Neuronal stem cell (in vitro differentiated cells): ENCODE data around the gene SDHAF4.

Experiments used
- DNase-seq: peaks from one replicate; pipeline ENCODE4 v3.0.0-alpha.2; 2013; ENCODE audit warnings: low spot score
- H2AFZ ChIP-seq: one replicate; pipeline ENCODE4 v1.6.1; 2013; ENCODE audit warnings: mild to moderate bottlenecking, low read length, inconsistent platforms
- H2AK5ac ChIP-seq: 2 replicates; pipeline ENCODE4 v1.6.1; 2013; ENCODE audit warnings: low read depth, mild to moderate bottlenecking, inconsistent platforms, low read length, moderate library complexity, mixed read lengths
- H2BK120ac ChIP-seq: 2 replicates; pipeline ENCODE4 v1.6.1; 2013; ENCODE audit warnings: low read depth, mild to moderate bottlenecking, inconsistent platforms, low read length, moderate library complexity, mixed read lengths
- H2BK12ac ChIP-seq: one replicate; pipeline ENCODE4 v1.6.1; 2013; ENCODE audit warnings: low read length, inconsistent platforms
- H2BK15ac ChIP-seq: 2 replicates; pipeline ENCODE4 v1.6.1; 2013; ENCODE audit warnings: mild to moderate bottlenecking, low read length, inconsistent platforms, mixed read lengths
- H2BK5ac ChIP-seq: one replicate; pipeline ENCODE4 v1.6.1; 2013; ENCODE audit warnings: inconsistent platforms, mild to moderate bottlenecking, low read length, moderate library complexity
- H3K14ac ChIP-seq: one replicate; pipeline ENCODE4 v1.6.1; 2013; ENCODE audit warnings: low read length, inconsistent platforms
- H3K18ac ChIP-seq: 2 replicates; pipeline ENCODE4 v1.6.1; 2013; ENCODE audit warnings: low read length, inconsistent platforms
- H3K23ac ChIP-seq: 2 replicates; pipeline ENCODE4 v1.6.1; 2013; ENCODE audit warnings: low read depth, mild to moderate bottlenecking, mixed read lengths, low read length, inconsistent platforms; ENCODE audit not compliant: poor library complexity
- H3K27ac ChIP-seq: replicated peaks from 3 replicates; pipeline ENCODE4 v1.5.1; 2013; ENCODE audit warnings: low read length, inconsistent platforms
- H3K27me3 ChIP-seq, 3 experiments: 2 replicates each; pipeline ENCODE4 v1.6.1; 2013; ENCODE audit warnings: low read length in 3 of 3, mild to moderate bottlenecking in 2 of 3, inconsistent platforms in 1 of 3, low read depth in 1 of 3, mixed read lengths in 1 of 3, moderate library complexity in 1 of 3; ENCODE audit not compliant: control insufficient read depth in 3 of 3, insufficient read depth in 3 of 3
- H3K36me3 ChIP-seq, 2 donors: replicated peaks in 1 of 2; 2 replicates each; pipeline ENCODE4 v1.6.1; 2013; ENCODE audit warnings: low read length in 2 of 2; ENCODE audit not compliant: control insufficient read depth in 2 of 2, insufficient read depth in 2 of 2
- H3K4ac ChIP-seq: 2 replicates; pipeline ENCODE4 v1.6.1; 2013; ENCODE audit warnings: inconsistent platforms, mild to moderate bottlenecking, low read length, moderate library complexity
- H3K4me1 ChIP-seq, 2 donors: 1 replicate in 1 of 2; 2 replicates in 1 of 2; pipeline ENCODE4 v1.6.1; 2013; ENCODE audit warnings: low read length in 2 of 2, low read depth in 1 of 2; ENCODE audit not compliant: control insufficient read depth in 2 of 2, insufficient read depth in 1 of 2
- H3K4me2 ChIP-seq: one replicate; pipeline ENCODE4 v1.6.1; 2013; ENCODE audit warnings: mild to moderate bottlenecking, low read length, inconsistent platforms; ENCODE audit not compliant: insufficient read depth, poor library complexity, severe bottlenecking
- H3K4me3 ChIP-seq, 2 donors: 2 replicates each; pipeline ENCODE4 v1.5.1; 2013; ENCODE audit warnings: low read length in 2 of 2, mild to moderate bottlenecking in 2 of 2, inconsistent platforms in 1 of 2, moderate library complexity in 1 of 2
- H3K79me1 ChIP-seq: one replicate; pipeline ENCODE4 v1.6.1; 2013; ENCODE audit warnings: low read depth, mild to moderate bottlenecking, inconsistent platforms, low read length, moderate library complexity
- H3K9ac ChIP-seq: one replicate; pipeline ENCODE4 v1.6.1; 2013; ENCODE audit warnings: mild to moderate bottlenecking, low read depth, low read length, inconsistent platforms; ENCODE audit not compliant: poor library complexity
- H3K9me3 ChIP-seq, 2 donors: replicated peaks in 1 of 2; 2 replicates each; pipeline versions ENCODE3 to v1.6.1; 2013; ENCODE audit warnings: low read length in 2 of 2, mild to moderate bottlenecking in 2 of 2, inconsistent platforms in 1 of 2, low read depth in 1 of 2, mixed read lengths in 1 of 2, moderate library complexity in 1 of 2; ENCODE audit not compliant: control insufficient read depth in 2 of 2, insufficient read depth in 1 of 2
- H4K8ac ChIP-seq: one replicate; pipeline ENCODE4 v1.6.1; 2013; ENCODE audit warnings: low read depth, mild to moderate bottlenecking, inconsistent platforms, low read length, moderate library complexity
- H4K91ac ChIP-seq: one replicate; pipeline ENCODE4 v1.6.1; 2013; ENCODE audit warnings: low read length, low read depth, mild to moderate bottlenecking, inconsistent platforms; ENCODE audit not compliant: poor library complexity
- WGBS, 2 donors: extraction: QIAGEN DNeasy Blood & Tissue Kit; methylation state at CpG; one replicate each; pipeline ENCODE4 v1.1.7; 2013; ENCODE audit warnings: missing lambda C conversion rate in 2 of 2, mixed read lengths in 1 of 2; ENCODE audit not compliant: insufficient read length in 2 of 2, insufficient replicate concordance in 1 of 2; ENCODE audit errors: extremely low coverage in 2 of 2; 5-methylcytosine and 5-hydroxymethylcytosine counted together

Gene SDHAF4

GRCh38 chr6:70636596-70636995, 69.9 kb downstream of the SDHAF4 start:
- H2AFZ ChIP-seq: no peak overlapping the region
- peaks cover 0 to 2% (median 0%) of the 10 kb centered on the region in 3 experiments for H3K27me3 ChIP-seq
- no peak overlapping the region for H3K4me3 ChIP-seq
- H4K91ac ChIP-seq: no peak overlapping the region
- no peak overlapping the region for H2BK5ac ChIP-seq
- H4K8ac ChIP-seq: no peak overlapping the region
- no peak overlapping the region for H2AK5ac ChIP-seq
- no peaks in the 10 kb centered on the region for H3K4me1 ChIP-seq
- H3K4ac ChIP-seq: no peak overlapping the region
- no peak overlapping the region for H3K18ac ChIP-seq
- no peak overlapping the region for H3K23ac ChIP-seq
- H3K36me3 ChIP-seq: no peaks in the 10 kb centered on the region
- no peak overlapping the region for H2BK120ac ChIP-seq
- H3K27ac ChIP-seq: no peak overlapping the region
- H3K14ac ChIP-seq: no peak overlapping the region
- H3K9me3 ChIP-seq: no peaks in the 10 kb centered on the region
- no peak for DNase-seq
- no peaks in the 10 kb centered on the region for H3K79me1 ChIP-seq
- no peak overlapping the region for H2BK12ac ChIP-seq
- no CpG with 5 or more reads among the region's 8 CpGs for WGBS, 2 donors
- H3K9ac ChIP-seq: no peak overlapping the region
- no peak overlapping the region for H2BK15ac ChIP-seq
- H3K4me2 ChIP-seq: no peak overlapping the region

- no peaks in the 10 kb centered on the region for H3K79me1 ChIP-seq
- H2AK5ac ChIP-seq: no peak overlapping the region
- H3K4me2 ChIP-seq: no peak overlapping the region
- no peak overlapping the region for H3K4ac ChIP-seq
- H3K18ac ChIP-seq: no peak overlapping the region
- no peaks in the 10 kb centered on the region for H3K4me1 ChIP-seq
- no CpG with 5 or more reads among the region's 1 CpG for WGBS, 2 donors
- H3K23ac ChIP-seq: no peak overlapping the region
- no peak overlapping the region for H4K8ac ChIP-seq
- H3K36me3 ChIP-seq: no peaks in the 10 kb centered on the region
- no peak for DNase-seq
- H3K9ac ChIP-seq: no peak overlapping the region
- no peak overlapping the region for H4K91ac ChIP-seq
- peaks cover 0 to 2% (median 0%) of the 10 kb centered on the region in 3 experiments for H3K27me3 ChIP-seq
- no peak overlapping the region for H3K4me3 ChIP-seq
- no peak overlapping the region for H2BK5ac ChIP-seq
- H2AFZ ChIP-seq: no peak overlapping the region
- no peak overlapping the region for H2BK12ac ChIP-seq
- no peak overlapping the region for H2BK15ac ChIP-seq
- no peak overlapping the region for H3K27ac ChIP-seq
- H3K9me3 ChIP-seq: no peaks in the 10 kb centered on the region
- H2BK120ac ChIP-seq: no peak overlapping the region
- no peak overlapping the region for H3K14ac ChIP-seq
Observed at GRCh38 chr6:70638468-70638867, 71.7 kb downstream of the SDHAF4 start.
